ENCODE results near the gene RGS3.

Gene RGS3

GRCh38 chr9:113572076-113572861 is 108.7 kb downstream of the RGS3 start:
- DNase-seq (ENCODE audit: low spot score) = no peak

GRCh38 chr9:113573046-113573958 is 109.8 kb downstream of the RGS3 start:
- DNase-seq (ENCODE audit: low spot score) = no peak

GRCh38 chr9:113573959-113574352 is 110.4 kb downstream of the RGS3 start:
- DNase-seq (ENCODE audit: low spot score) = no peak

- DNase-seq (ENCODE audit: low spot score) = no peak
Measured at GRCh38 chr9:113574441-113575262, 111.1 kb downstream of the RGS3 start.

- DNase-seq (ENCODE audit: low spot score) = no peak
Measured at GRCh38 chr9:113577525-113578261, 114.2 kb downstream of the RGS3 start.

GRCh38 chr9:113578279-113578865 is 114.8 kb downstream of the RGS3 start:
- DNase-seq (ENCODE audit: low spot score) = no peak

- DNase-seq (ENCODE audit: low spot score) = no peak
Measured at GRCh38 chr9:113578882-113579282, 115.4 kb downstream of the RGS3 start.

GRCh38 chr9:113579283-113580040 is 115.9 kb downstream of the RGS3 start:
- DNase-seq (ENCODE audit: low spot score) = no peak

- DNase-seq (ENCODE audit: low spot score) = no peak
Measured at GRCh38 chr9:113580041-113580953, 116.8 kb downstream of the RGS3 start.

- no peak for DNase-seq (ENCODE audit: low spot score)
Measured at GRCh38 chr9:113580954-113581311, 117.4 kb downstream of the RGS3 start.

- no peak for DNase-seq (ENCODE audit: low spot score)
Measured at GRCh38 chr9:113581865-113582697, 118.6 kb downstream of the RGS3 start.

GRCh38 chr9:113582698-113583200 is 119.2 kb downstream of the RGS3 start:
- no peak for DNase-seq (ENCODE audit: low spot score)

- DNase-seq (ENCODE audit: low spot score) = no peak
Measured at GRCh38 chr9:113583511-113584427, 120.2 kb downstream of the RGS3 start.

GRCh38 chr9:113584428-113585084 is 121.0 kb downstream of the RGS3 start:
- DNase-seq (ENCODE audit: low spot score) = no peak

GRCh38 chr9:113585085-113585442 is 121.5 kb downstream of the RGS3 start:
- DNase-seq (ENCODE audit: low spot score) = no peak

GRCh38 chr9:113585555-113585954 is 122.0 kb downstream of the RGS3 start:
- no peak for DNase-seq (ENCODE audit: low spot score)
